ENCODE measurements around the gene RHEBL1. TPM values are rescaled to one million over a fixed set of nuclear protein-coding genes. Genes with fewer than 3 reads are reported as not detected.
A peak's percentile ranks its signal among the peaks of the same experiment; 100 is the strongest.

RHEBL1 gene
- total RNA-seq, 3 donors from 2014 or later, result 0.59 to 1.3 TPM; not detected in 1

DNA sequence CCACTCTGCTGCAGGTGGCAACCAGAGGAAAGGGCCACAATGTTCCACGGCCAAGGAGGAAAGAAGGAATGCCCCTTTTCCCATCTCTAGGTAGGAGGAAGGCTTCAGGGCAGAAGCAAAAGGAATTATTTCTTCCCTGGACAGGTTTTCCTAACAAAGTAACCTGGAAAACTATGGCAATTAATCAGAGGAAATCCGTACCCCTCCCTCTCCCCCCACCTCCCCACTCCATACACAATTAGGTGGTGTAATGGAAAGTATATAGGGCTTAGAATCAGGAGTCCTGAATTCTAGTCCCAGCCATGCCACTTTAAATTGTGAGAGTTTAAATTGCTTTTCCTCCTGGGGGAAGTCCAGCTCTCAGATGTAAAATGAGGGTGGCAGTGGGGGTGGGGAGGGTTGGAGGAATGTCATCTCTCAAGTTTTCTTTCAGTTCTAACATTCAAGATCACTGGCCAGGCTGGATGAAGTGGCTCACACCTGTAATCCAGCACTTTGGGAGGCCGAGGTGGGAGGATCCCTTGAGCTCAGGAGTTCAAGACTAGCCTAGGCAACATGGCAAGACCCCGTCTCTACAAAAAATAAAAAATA is 23.1 kb upstream of the RHEBL1 start:
- intact Hi-C loops (cut with DNase I; ENCODE audit: low total_unique reads), result no loop called here
- Histone ChIP-seq H3K27ac (no peak overlapping the region), H3K9me3 (no peaks in the 10 kb centered on the region), H3K27me3 (peaks cover 11 to 60% of the 10 kb centered on the region in 2 donors), H3K4me1 (peaks cover 18 to 28% of the 10 kb centered on the region in 2 donors), H3K36me3 (no peaks in the 10 kb centered on the region), H3K4me3 (no peak overlapping the region)
- TF ChIP-seq, protein P1, sequence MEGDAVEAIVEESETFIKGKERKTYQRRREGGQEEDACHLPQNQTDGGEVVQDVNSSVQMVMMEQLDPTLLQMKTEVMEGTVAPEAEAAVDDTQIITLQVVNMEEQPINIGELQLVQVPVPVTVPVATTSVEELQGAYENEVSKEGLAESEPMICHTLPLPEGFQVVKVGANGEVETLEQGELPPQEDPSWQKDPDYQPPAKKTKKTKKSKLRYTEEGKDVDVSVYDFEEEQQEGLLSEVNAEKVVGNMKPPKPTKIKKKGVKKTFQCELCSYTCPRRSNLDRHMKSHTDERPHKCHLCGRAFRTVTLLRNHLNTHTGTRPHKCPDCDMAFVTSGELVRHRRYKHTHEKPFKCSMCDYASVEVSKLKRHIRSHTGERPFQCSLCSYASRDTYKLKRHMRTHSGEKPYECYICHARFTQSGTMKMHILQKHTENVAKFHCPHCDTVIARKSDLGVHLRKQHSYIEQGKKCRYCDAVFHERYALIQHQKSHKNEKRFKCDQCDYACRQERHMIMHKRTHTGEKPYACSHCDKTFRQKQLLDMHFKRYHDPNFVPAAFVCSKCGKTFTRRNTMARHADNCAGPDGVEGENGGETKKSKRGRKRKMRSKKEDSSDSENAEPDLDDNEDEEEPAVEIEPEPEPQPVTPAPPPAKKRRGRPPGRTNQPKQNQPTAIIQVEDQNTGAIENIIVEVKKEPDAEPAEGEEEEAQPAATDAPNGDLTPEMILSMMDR (IDR thresholded peaks at IDR 0.05), result no peak
- no peak for TF ChIP-seq POLR2A (IDR thresholded peaks at IDR 0.05)
- TF ChIP-seq POLR2AphosphoS5 (IDR thresholded peaks at IDR 0.05), result no peak
- DNase-seq (ENCODE audit: low spot score in 2 of 2), result no peak

DNA sequence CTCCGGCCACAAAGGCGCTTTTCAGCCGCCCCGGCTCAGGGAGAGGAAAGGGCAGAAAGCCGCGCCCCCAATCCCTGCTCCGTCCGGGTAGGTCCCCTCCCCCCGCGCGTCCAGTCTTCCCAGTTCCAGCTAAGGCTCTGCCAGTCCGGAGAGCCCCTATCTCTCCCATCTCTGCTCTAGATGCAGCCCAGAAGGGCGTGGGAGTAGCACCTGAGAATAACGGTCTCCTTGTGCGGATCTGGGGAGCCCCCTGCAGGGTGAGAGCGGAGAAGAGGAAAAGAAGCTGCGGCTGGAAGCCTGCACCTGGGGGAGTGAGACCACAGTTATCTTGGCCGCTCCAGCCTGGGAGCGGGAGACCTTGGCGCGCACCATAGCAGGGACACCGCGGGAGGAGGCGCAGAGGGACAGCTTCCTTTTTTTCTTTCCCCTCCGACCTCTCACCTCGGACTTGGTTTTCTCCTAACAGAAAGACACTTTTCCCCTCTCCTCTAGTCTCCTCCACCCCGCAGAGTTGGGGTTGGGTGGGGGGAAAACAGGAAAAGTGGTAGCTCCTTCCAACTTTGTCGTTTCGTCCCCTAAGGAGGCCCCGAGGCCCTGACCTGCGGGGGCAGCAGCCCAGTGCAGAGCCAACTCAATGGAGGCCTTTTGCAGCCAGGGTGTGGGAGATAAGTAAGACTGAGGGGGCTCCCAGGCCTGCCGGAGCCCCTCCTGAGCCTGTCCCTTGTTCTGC is 22.5 kb upstream of the RHEBL1 start:
- Histone ChIP-seq H3K4me3 (peak overlapping the region; percentile 9 to 43 (median 27)), H3K9me3 (no peaks in the 10 kb centered on the region), H3K27ac (no peak overlapping the region), H3K36me3 (no peaks in the 10 kb centered on the region), H3K4me1 (peaks cover 18 to 28% of the 10 kb centered on the region in 2 donors), H3K27me3 (peaks cover 11 to 60% of the 10 kb centered on the region in 2 donors)
- intact Hi-C loops (cut with DNase I; ENCODE audit: low total_unique reads), result no loop called here
- no peak for DNase-seq (ENCODE audit: low spot score in 2 of 2)
- TF ChIP-seq, protein P1 (IDR thresholded peaks at IDR 0.05), result peak in 1 of 3 donors; percentile 21
- TF ChIP-seq POLR2A (IDR thresholded peaks at IDR 0.05), result no peak

DNA sequence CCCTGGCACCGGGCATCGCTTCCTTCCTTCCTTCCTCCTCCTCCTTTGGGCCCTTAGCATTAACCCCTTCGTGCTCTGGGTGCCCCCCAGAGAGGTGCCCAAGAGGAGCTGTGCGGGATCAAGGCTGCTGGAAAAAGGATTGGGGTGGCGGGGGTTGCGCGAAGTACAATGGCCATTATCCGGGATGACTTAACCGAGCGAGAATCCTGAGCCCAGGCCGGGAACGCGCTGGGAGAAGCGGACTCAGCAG is 22.0 kb upstream of the RHEBL1 start:
- no peak overlapping the region for H3K27ac ChIP-seq
- H3K4me1 ChIP-seq, result peaks cover 18 to 28% of the 10 kb centered on the region in 2 donors
- intact Hi-C loops (cut with DNase I; ENCODE audit: low total_unique reads), result no loop called here
- peak overlapping the region; percentile 9 to 43 (median 27) for H3K4me3 ChIP-seq
- TF ChIP-seq POLR2AphosphoS5 (IDR thresholded peaks at IDR 0.05) (no peak), POLR2A (IDR thresholded peaks at IDR 0.05) (no peak)
- TF ChIP-seq, protein P1 (IDR thresholded peaks at IDR 0.05), result no peak
- H3K36me3 ChIP-seq, result no peaks in the 10 kb centered on the region
- DNase-seq (ENCODE audit: low spot score in 2 of 2), result no peak
- H3K9me3 ChIP-seq, result no peaks in the 10 kb centered on the region
- H3K27me3 ChIP-seq, result peaks cover 11 to 60% of the 10 kb centered on the region in 2 donors

DNA sequence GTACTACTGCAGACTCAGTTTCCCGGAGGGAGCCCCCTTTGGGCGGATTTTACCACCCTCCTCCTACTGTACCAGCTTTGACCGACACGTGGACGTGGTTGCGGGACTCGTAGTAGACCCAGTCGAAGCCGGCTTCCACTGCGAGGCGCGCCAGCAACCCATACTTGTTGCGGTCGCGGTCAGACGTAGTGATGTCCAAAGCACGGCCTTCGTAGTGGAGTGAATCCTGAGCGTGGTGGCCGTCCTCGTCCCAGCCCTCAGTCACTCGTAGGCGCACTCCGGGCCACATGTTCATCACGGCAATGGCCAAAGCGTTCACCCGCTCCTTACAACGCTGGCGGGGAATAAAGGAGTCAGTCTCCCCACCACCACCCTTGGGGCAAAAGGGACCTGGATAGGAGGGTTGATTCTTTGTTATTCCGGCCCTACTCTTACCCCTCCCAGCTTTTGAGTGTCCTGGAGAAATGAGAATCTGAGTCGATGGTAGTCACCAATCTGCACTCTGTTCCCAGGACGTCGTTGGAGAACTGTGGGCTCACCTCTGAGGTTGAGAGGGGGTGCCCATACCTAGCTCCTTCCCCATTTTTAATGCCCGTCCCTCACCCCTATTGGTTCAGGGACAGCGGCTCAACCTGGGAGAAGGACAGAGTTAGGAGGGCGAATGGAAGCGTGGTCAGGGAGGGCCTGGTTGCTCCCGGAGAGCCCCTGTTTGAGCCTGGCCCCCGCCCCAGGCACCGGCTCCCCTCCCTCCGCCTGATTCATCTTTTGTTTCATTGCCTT is 21.5 kb upstream of the RHEBL1 start:
- H3K9me3 ChIP-seq, result no peaks in the 10 kb centered on the region
- intact Hi-C loops (cut with DNase I; ENCODE audit: low total_unique reads), result no loop called here
- H3K4me3 ChIP-seq, result peak overlapping the region in 1 of 3 donors; percentile 43
- no peak for DNase-seq (ENCODE audit: low spot score in 2 of 2)
- peaks cover 11 to 60% of the 10 kb centered on the region in 2 donors for H3K27me3 ChIP-seq
- TF ChIP-seq, protein P1 (IDR thresholded peaks at IDR 0.05), result no peak
- TF ChIP-seq POLR2A (IDR thresholded peaks at IDR 0.05) (no peak), POLR2AphosphoS5 (IDR thresholded peaks at IDR 0.05) (no peak)
- no peak overlapping the region for H3K27ac ChIP-seq
- H3K36me3 ChIP-seq, result no peaks in the 10 kb centered on the region
- peaks cover 18 to 28% of the 10 kb centered on the region in 2 donors for H3K4me1 ChIP-seq

All from breast epithelium (tissue), 4 donors.